K562 (cell line): ENCODE data around the gene EIF2S2. TPM values are rescaled to one million over a fixed set of nuclear protein-coding genes. Genes with fewer than 3 reads are reported as not detected.

Source experiments
- BMI1 ChIP-seq: fragments of 150-350 bp; IDR thresholded peaks from 2 replicates; pipeline ENCODE4 v1.6.1; 2014; ENCODE audit warnings: low read length
- CHD1 ChIP-seq: fragments of 200-600 bp; sonication (generic); IDR thresholded peaks from one replicate; pipeline ENCODE4 v1.6.1; 2012; ENCODE audit warnings: mild to moderate bottlenecking, moderate library complexity, low read length, inconsistent platforms
- CREB5 ChIP-seq: fragments of 250-450 bp; sonication (Bioruptor Pico); IDR thresholded peaks from 2 replicates; pipeline ENCODE4 v1.5.0; 2020; ENCODE audit warnings: mild to moderate bottlenecking
- DPF2 ChIP-seq: fragments of 450-650 bp; IDR thresholded peaks from 2 replicates; pipeline ENCODE4 v1.6.1; 2016
- GATA2 ChIP-seq: sonication (generic); formaldehyde crosslinking; IDR thresholded peaks from 2 replicates; pipeline ENCODE4 v1.4.0; 2020; ENCODE audit warnings: mild to moderate bottlenecking, missing genetic modification reagents
- HNRNPL ChIP-seq: fragments of 200-400 bp; formaldehyde crosslinking; IDR thresholded peaks from 2 replicates; pipeline ENCODE4 v1.6.1; 2017; ENCODE audit warnings: low read depth, mild to moderate bottlenecking, low read length
- JUNB ChIP-seq: fragments of 450-650 bp; formaldehyde crosslinking; conservative IDR thresholded peaks from 2 replicates; pipeline ENCODE4 v1.4.0; 2020; ENCODE audit warnings: mild to moderate bottlenecking
- KLF6 ChIP-seq: fragments of 250-450 bp; sonication (Bioruptor Pico); IDR thresholded peaks from 2 replicates; pipeline ENCODE4 v1.4.0; 2020; ENCODE audit warnings: mild to moderate bottlenecking, moderate library complexity, borderline replicate concordance
- NCOA6 ChIP-seq: fragments of 450-650 bp; IDR thresholded peaks from 2 replicates; pipeline ENCODE4 v1.6.1; 2017; ENCODE audit warnings: mild to moderate bottlenecking
- NEUROD1 ChIP-seq: fragments of 150-350 bp; IDR thresholded peaks from 2 replicates; pipeline ENCODE4 v1.6.1; 2014; ENCODE audit warnings: borderline replicate concordance, low read length, low read depth; ENCODE audit not compliant: partially characterized antibody
- POLR2A ChIP-seq: fragments of 450-650 bp; conservative IDR thresholded peaks from 2 replicates; pipeline ENCODE4 v1.6.1; 2016
- RBM17 ChIP-seq: fragments of 200-400 bp; formaldehyde crosslinking; IDR thresholded peaks from 2 replicates; pipeline ENCODE4 v1.6.1; 2017; ENCODE audit warnings: low read depth, mild to moderate bottlenecking, low read length, borderline replicate concordance
- SLC30A9 ChIP-seq: fragments of 250-450 bp; sonication (Bioruptor Pico); IDR thresholded peaks from 2 replicates; pipeline ENCODE4 v1.8.0; 2022; ENCODE audit warnings: mild to moderate bottlenecking, moderate library complexity
- TCFL5 ChIP-seq: fragments of 250-450 bp; sonication (Bioruptor Pico); conservative IDR thresholded peaks from 2 replicates; pipeline ENCODE4 v1.6.1; 2021; ENCODE audit warnings: mild to moderate bottlenecking, moderate library complexity, matching md5 sums
- TEAD2 ChIP-seq: fragments of 450-650 bp; IDR thresholded peaks from 2 replicates; pipeline ENCODE4 v1.6.1; 2016; ENCODE audit warnings: missing genetic modification characterization, control low read depth, missing compliant biosample characterization
- TRIM25 ChIP-seq: fragments of 450-650 bp; IDR thresholded peaks from 2 replicates; pipeline ENCODE4 v1.7.0; 2016; ENCODE audit warnings: borderline replicate concordance
- ZNF76 ChIP-seq: fragments of 250-450 bp; sonication (Bioruptor Pico); IDR thresholded peaks from 2 replicates; pipeline ENCODE4 v1.4.0; 2020; ENCODE audit warnings: mild to moderate bottlenecking, moderate library complexity, borderline replicate concordance
- polyA plus RNA-seq, 8 experiments: library from polyadenylated mRNA; depleted of rRNA in 4 of 8; stranded (reverse) in 5 of 8; unstranded in 3 of 8; fragments of >200 nt; fragmentation: Nextera tagmentation in 2 of 8; fragmentation: Illumina TruSeq in 1 of 8; extraction: Ambion mirVana in 2 of 8; extraction: Trizol in 1 of 8; gene quantifications; 2 replicates each; pipeline versions ENCODE4 v1.2.1 to v1.2.3, GENCODE V29; 2011 to 2014; ENCODE audit warnings: inconsistent platforms in 1 of 8, missing spikeins in 1 of 8
- total RNA-seq, 7 experiments: library from RNA; depleted of rRNA in 6 of 7; stranded (reverse); fragments of >200 nt in 6 of 7; fragmentation: Illumina TruSeq in 2 of 7; extraction: Trizol in 2 of 7; gene quantifications; 2 replicates each; pipeline versions ENCODE4 v1.2.1 to v1.2.3, GENCODE V29; 2011 to 2021; ENCODE audit warnings: low replicate concordance in 1 of 7
- TF ChIP-seq, protein P1 (sequence below), 2 experiments: fragments of 450-650 bp; formaldehyde crosslinking in 1 of 2; IDR thresholded peaks; 2 replicates each; pipeline versions ENCODE4 v1.4.0 to v1.6.1; 2014 to 2020; ENCODE audit warnings: mild to moderate bottlenecking in 2 of 2, borderline replicate concordance in 1 of 2, low read depth in 1 of 2

EIF2S2 gene
- total and polyA plus RNA-seq, 9 of the 15 experiments (the other 6 are each of a cell fraction or from before 2014, with no cell fraction given) = 79.7 to 220 (median 154) TPM

DNA sequence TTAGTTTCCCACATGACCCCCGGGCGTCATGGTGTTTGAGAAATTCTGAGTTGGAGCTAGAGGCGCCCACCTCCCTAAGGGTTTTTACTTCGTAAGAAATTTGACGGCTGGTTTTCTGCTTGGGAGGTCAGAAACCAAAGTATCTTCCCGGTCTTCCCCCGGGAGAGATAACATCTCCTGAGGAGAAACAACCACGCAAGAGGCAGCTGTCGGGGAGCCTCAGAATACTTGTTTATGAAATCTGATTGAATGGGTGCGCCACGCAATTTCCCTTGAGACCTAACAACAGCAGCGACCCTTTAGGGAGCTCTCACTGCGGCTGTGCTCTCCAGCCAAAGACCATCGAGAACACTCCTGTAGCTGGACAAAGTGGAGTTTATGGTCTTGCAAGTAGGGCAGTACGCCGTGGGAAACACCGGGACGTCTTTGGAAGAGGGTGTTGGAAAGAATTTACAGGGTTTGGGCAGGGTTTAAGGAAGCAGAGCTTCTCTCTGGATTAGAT lies 608 bp upstream of the EIF2S2 start (continued):
- TF ChIP-seq, protein P1, sequence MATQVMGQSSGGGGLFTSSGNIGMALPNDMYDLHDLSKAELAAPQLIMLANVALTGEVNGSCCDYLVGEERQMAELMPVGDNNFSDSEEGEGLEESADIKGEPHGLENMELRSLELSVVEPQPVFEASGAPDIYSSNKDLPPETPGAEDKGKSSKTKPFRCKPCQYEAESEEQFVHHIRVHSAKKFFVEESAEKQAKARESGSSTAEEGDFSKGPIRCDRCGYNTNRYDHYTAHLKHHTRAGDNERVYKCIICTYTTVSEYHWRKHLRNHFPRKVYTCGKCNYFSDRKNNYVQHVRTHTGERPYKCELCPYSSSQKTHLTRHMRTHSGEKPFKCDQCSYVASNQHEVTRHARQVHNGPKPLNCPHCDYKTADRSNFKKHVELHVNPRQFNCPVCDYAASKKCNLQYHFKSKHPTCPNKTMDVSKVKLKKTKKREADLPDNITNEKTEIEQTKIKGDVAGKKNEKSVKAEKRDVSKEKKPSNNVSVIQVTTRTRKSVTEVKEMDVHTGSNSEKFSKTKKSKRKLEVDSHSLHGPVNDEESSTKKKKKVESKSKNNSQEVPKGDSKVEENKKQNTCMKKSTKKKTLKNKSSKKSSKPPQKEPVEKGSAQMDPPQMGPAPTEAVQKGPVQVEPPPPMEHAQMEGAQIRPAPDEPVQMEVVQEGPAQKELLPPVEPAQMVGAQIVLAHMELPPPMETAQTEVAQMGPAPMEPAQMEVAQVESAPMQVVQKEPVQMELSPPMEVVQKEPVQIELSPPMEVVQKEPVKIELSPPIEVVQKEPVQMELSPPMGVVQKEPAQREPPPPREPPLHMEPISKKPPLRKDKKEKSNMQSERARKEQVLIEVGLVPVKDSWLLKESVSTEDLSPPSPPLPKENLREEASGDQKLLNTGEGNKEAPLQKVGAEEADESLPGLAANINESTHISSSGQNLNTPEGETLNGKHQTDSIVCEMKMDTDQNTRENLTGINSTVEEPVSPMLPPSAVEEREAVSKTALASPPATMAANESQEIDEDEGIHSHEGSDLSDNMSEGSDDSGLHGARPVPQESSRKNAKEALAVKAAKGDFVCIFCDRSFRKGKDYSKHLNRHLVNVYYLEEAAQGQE (IDR thresholded peaks at IDR 0.05; ENCODE audit: borderline replicate concordance) = no peak
- TF ChIP-seq, protein P1 (CRISPR knock-in tag; IDR thresholded peaks at IDR 0.05; ENCODE audit: low read depth) = no peak
- no peak for TF ChIP-seq CREB5 (CRISPR knock-in tag)
- TF ChIP-seq DPF2 = peak; percentile 70
- TF ChIP-seq NCOA6 = no peak; the same call in 1 of the 2 replicates
- no peak for TF ChIP-seq RBM17
- no peak for TF ChIP-seq TRIM25
- TF ChIP-seq TCFL5 (CRISPR knock-in tag) = no peak
- TF ChIP-seq NEUROD1 = no peak
- no peak for TF ChIP-seq HNRNPL
- TF ChIP-seq GATA2 (CRISPR knock-in tag) = peak; percentile 67
- TF ChIP-seq CHD1 = no peak
- no peak for TF ChIP-seq JUNB (CRISPR knock-in tag)
- no peak for TF ChIP-seq SLC30A9 (CRISPR knock-in tag)
- TF ChIP-seq POLR2A = no peak
- no peak for TF ChIP-seq ZNF76 (CRISPR knock-in tag)
- TF ChIP-seq KLF6 (CRISPR knock-in tag) = no peak
- TF ChIP-seq BMI1 = no peak
- TF ChIP-seq TEAD2 (tag) = no peak
